Keratinocyte (primary cell): Measurements from ENCODE around the gene MSRB1. TPM values are rescaled to one million over a fixed set of nuclear protein-coding genes. Genes with fewer than 3 reads are reported as not detected.

Experiments used
- DNase-seq: peaks from one replicate; pipeline ENCODE4 v3.0.0-alpha.2; 2011; ENCODE audit warnings: low read depth, missing footprints, low spot score
- FAIRE-seq: peaks from 2 replicates; lab custom pipeline; 2011; peaks lifted over from hg19 to GRCh38; lab: Jason Lieb, UNC
- H2AFZ ChIP-seq: 2 replicates; pipeline ENCODE4 v1.6.0; 2012; ENCODE audit warnings: low read length, control low read depth, inconsistent platforms; ENCODE audit not compliant: control insufficient read depth
- H3K27ac ChIP-seq: 2 replicates; pipeline ENCODE4 v1.5.1; 2011; ENCODE audit warnings: low read length; ENCODE audit not compliant: control insufficient read depth, insufficient read depth
- H3K27me3 ChIP-seq: 3 replicates; pipeline ENCODE4 v1.6.0; 2011; ENCODE audit warnings: low read length; ENCODE audit not compliant: control insufficient read depth, insufficient read depth; ENCODE audit errors: extremely low read depth
- H3K36me3 ChIP-seq, 2 experiments: 2 replicates in 1 of 2; 3 replicates in 1 of 2; pipeline ENCODE4 v1.5.1; 2011; ENCODE audit warnings: low read length in 2 of 2, mild to moderate bottlenecking in 1 of 2; ENCODE audit not compliant: control insufficient read depth in 2 of 2, insufficient read depth in 2 of 2; ENCODE audit errors: extremely low read depth in 1 of 2
- H3K4me1 ChIP-seq: 3 replicates; pipeline ENCODE4 v1.5.1; 2011; ENCODE audit warnings: low read length; ENCODE audit not compliant: control insufficient read depth, insufficient read depth; ENCODE audit errors: extremely low read depth
- H3K4me2 ChIP-seq: 3 replicates; pipeline ENCODE4 v1.6.0; 2011; ENCODE audit warnings: low read depth, low read length; ENCODE audit not compliant: control insufficient read depth, insufficient read depth; ENCODE audit errors: extremely low read depth
- H3K4me3 ChIP-seq, 3 experiments: fragments of 200-600 bp in 1 of 3; sonication (generic) in 1 of 3; 2 replicates in 2 of 3; 3 replicates in 1 of 3; pipeline ENCODE4 v1.5.1; 2011 to 2016; ENCODE audit warnings: low read length in 3 of 3, mild to moderate bottlenecking in 3 of 3, control low read depth in 2 of 3, inconsistent platforms in 1 of 3, low read depth in 1 of 3, mixed read lengths in 1 of 3, mixed run types in 1 of 3, moderate library complexity in 1 of 3; ENCODE audit not compliant: control insufficient read depth in 2 of 3, insufficient read depth in 2 of 3; ENCODE audit errors: extremely low read depth in 1 of 3
- H3K79me2 ChIP-seq: 2 replicates; pipeline ENCODE4 v1.6.0; 2012; ENCODE audit warnings: low read length; ENCODE audit not compliant: control insufficient read depth, insufficient read depth
- H3K9ac ChIP-seq: 3 replicates; pipeline ENCODE4 v1.6.0; 2011; ENCODE audit warnings: low read length; ENCODE audit not compliant: control insufficient read depth, insufficient read depth; ENCODE audit errors: extremely low read depth
- H3K9me1 ChIP-seq: 3 replicates; pipeline ENCODE4 v1.6.0; 2011; ENCODE audit warnings: low read length; ENCODE audit not compliant: control insufficient read depth, insufficient read depth; ENCODE audit errors: extremely low read depth
- H3K9me3 ChIP-seq: 2 replicates; pipeline ENCODE4 v1.5.1; 2012; ENCODE audit warnings: low read depth, low read length; ENCODE audit not compliant: control insufficient read depth
- H4K20me1 ChIP-seq: 3 replicates; pipeline ENCODE4 v1.6.0; 2011; ENCODE audit warnings: low read length; ENCODE audit not compliant: control insufficient read depth, insufficient read depth; ENCODE audit errors: extremely low read depth
- CTCF ChIP-seq, 3 experiments: IDR thresholded peaks in 1 of 3; conservative IDR thresholded peaks in 1 of 3; optimal IDR thresholded peaks in 1 of 3; 2 replicates in 2 of 3; 3 replicates in 1 of 3; pipeline versions ENCODE3 to v1.5.1; 2011; ENCODE audit warnings: low read length in 3 of 3, mild to moderate bottlenecking in 3 of 3, moderate library complexity in 2 of 3, control low read depth in 1 of 3, inconsistent platforms in 1 of 3; ENCODE audit not compliant: insufficient read depth in 2 of 3; ENCODE audit errors: extremely low read depth in 1 of 3
- EZH2 ChIP-seq: IDR thresholded peaks from one replicate; pipeline ENCODE4 v1.6.1; 2012; ENCODE audit warnings: inconsistent platforms, mild to moderate bottlenecking, low read length, moderate library complexity
- dilution Hi-C: fragments of 300-500 bp; cut with MboI; formaldehyde crosslinking; loops from one replicate; pipeline ENCODE4 v1.7.0; 2020; ENCODE audit warnings: low sequenced_read_pairs; ENCODE audit not compliant: extremely low pct_ligation_motif_present
- polyA plus RNA-seq, 5 experiments: library from polyadenylated mRNA; depleted of rRNA in 3 of 5; stranded (reverse) in 3 of 5; stranded (forward) in 1 of 5; unstranded in 1 of 5; fragments of >200 nt; gene quantifications; 1 replicate in 1 of 5; 2 replicates in 3 of 5; 3 replicates in 1 of 5; pipeline versions ENCODE4 v1.2.1 to v1.2.3, GENCODE V29; 2011 to 2012; ENCODE audit warnings: missing spikeins in 2 of 5, low read depth in 1 of 5, low replicate concordance in 1 of 5

Gene MSRB1
- polyA plus RNA-seq, 1 donor (not counting 4 experiments of a cell fraction or from before 2014, with no cell fraction given): 25.2 TPM

DNA sequence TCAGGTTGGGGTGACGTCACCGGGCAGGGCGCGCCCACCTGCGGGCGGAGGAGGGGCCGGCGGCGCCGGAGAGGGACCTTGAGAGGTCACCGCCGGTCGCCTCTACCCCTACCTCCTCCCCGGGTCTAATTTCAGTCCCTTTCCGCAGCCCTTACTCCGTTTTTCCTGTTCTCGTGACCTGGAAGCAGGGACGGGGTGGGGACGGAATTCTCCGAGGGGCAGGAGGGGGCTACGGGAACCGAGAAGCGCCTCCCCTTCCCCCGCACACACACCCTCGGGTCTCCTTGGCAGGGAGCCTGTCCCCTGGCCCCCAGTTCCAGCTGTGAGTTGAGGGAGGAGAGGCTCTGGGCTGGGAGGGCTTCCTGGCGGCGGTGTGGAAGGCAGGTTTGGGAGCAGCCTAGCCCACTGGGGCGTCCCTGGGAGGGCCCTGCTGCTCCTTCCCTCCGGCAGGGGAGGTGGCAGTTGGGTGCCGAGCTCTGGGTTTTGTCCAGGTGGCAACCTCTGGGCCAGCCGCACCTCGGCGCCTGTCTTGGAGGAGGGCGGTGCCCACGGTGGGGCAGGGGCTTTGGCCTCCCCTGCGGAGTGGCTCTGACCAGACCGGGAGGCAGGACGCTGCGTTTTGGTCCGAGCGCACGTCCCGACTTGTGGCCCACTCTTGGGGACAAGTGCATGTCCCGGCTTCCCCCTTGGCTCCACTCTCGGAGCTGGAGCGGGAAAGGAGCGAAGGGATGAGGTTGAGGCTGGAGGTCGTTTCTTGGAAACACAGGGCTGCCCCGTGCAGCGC, 47.5 kb upstream of the MSRB1 start:
- DNase-seq (no peak), FAIRE-seq (no peak)
- Histone ChIP-seq H3K9ac (peak overlapping the region; percentile 28), H4K20me1 (no peaks in the 10 kb centered on the region), H3K27ac (no peak overlapping the region), H3K4me3 (peak overlapping the region in 2 of 3 experiments; percentile 20 to 53), H3K27me3 (peaks cover 30% of the 10 kb centered on the region), H3K4me1 (peaks cover 28% of the 10 kb centered on the region), H3K79me2 (no peaks in the 10 kb centered on the region), H3K9me3 (no peaks in the 10 kb centered on the region), H3K36me3 (peaks cover 7 to 11% of the 10 kb centered on the region in 2 experiments), H3K4me2 (peak overlapping the region; percentile 66), H3K9me1 (no peaks in the 10 kb centered on the region), H2AFZ (no peak overlapping the region)
- TF ChIP-seq EZH2 (peak; percentile 93), CTCF (optimal IDR thresholded peaks at IDR 0.05 in 1 of 3, IDR thresholded peaks at IDR 0.05 in 1 of 3, conservative IDR thresholded peaks at IDR 0.05 in 1 of 3; ENCODE audit: extremely low read depth in 1 of 3, insufficient read depth in 2 of 3, low read length in 3 of 3) (no peak)
- dilution Hi-C loops: no loop called here

DNA sequence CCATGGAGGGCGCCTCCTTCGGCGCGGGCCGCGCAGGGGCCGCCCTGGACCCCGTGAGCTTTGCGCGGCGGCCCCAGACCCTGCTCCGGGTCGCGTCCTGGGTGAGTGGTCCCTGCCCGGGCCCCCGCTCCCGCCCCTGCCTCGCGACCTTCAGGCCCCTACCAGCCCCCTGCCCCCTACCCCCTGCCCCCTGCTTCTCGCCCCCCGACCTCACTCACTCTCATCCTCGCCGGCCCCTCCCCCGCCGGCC, 47.0 kb upstream of the MSRB1 start:
- no peaks in the 10 kb centered on the region for H3K79me2 ChIP-seq
- FAIRE-seq: no peak
- H2AFZ ChIP-seq: no peak overlapping the region
- peaks cover under 1% of the 10 kb centered on the region for H3K9me1 ChIP-seq
- H4K20me1 ChIP-seq: no peaks in the 10 kb centered on the region
- no peaks in the 10 kb centered on the region for H3K9me3 ChIP-seq
- dilution Hi-C loops: no loop called here
- peak overlapping the region in 1 of 3 experiments; percentile 53 for H3K4me3 ChIP-seq
- no peak overlapping the region for H3K4me2 ChIP-seq
- peaks cover 33% of the 10 kb centered on the region for H3K4me1 ChIP-seq
- H3K36me3 ChIP-seq: peaks cover 7 to 14% of the 10 kb centered on the region in 2 experiments
- peaks cover 30% of the 10 kb centered on the region for H3K27me3 ChIP-seq
- H3K9ac ChIP-seq: no peak overlapping the region
- no peak for TF ChIP-seq EZH2
- no peak overlapping the region for H3K27ac ChIP-seq
- DNase-seq: no peak
